Measurements from ENCODE around the gene OLFM1. TPM values are rescaled to one million over a fixed set of nuclear protein-coding genes. Genes with fewer than 3 reads are reported as not detected.

Gene OLFM1
- total RNA-seq, 1 donor from 2014 or later, result 0.96 TPM

- DNase-seq (ENCODE audit: low read depth), result no peak
- peaks cover 20% of the 10 kb centered on the region for H3K27me3 ChIP-seq (ENCODE audit: control insufficient read depth, insufficient read depth, low read length)
- TF ChIP-seq CTCF (IDR thresholded peaks at IDR 0.05; ENCODE audit: insufficient read depth, low read length, poor library complexity, severe bottlenecking), result no peak
- H3K36me3 ChIP-seq (ENCODE audit: control insufficient read depth, insufficient read depth, low read length), result no peaks in the 10 kb centered on the region
- no peak overlapping the region for H3K4me3 ChIP-seq (ENCODE audit: low read depth, low read length)
Measured at GRCh38 chr9:135074354-135075233, 12.9 kb upstream of the OLFM1 start.

- TF ChIP-seq CTCF (IDR thresholded peaks at IDR 0.05; ENCODE audit: insufficient read depth, low read length, poor library complexity, severe bottlenecking), result no peak
- DNase-seq (ENCODE audit: low read depth), result no peak
Measured at GRCh38 chr9:135075234-135076142, 12.0 kb upstream of the OLFM1 start.

GRCh38 chr9:135076143-135076875 is 11.2 kb upstream of the OLFM1 start:
- TF ChIP-seq CTCF (IDR thresholded peaks at IDR 0.05; ENCODE audit: insufficient read depth, low read length, poor library complexity, severe bottlenecking), result no peak
- no peak overlapping the region for H3K4me3 ChIP-seq (ENCODE audit: low read depth, low read length)
- no peaks in the 10 kb centered on the region for H3K36me3 ChIP-seq (ENCODE audit: control insufficient read depth, insufficient read depth, low read length)
- DNase-seq (ENCODE audit: low read depth), result no peak
- peaks cover 25% of the 10 kb centered on the region for H3K27me3 ChIP-seq (ENCODE audit: control insufficient read depth, insufficient read depth, low read length)

More at GRCh38 chr9:135075234-135076142, 12.0 kb upstream of the OLFM1 start:
- Histone ChIP-seq H3K36me3 (ENCODE audit: control insufficient read depth, insufficient read depth, low read length) (no peaks in the 10 kb centered on the region), H3K27me3 (ENCODE audit: control insufficient read depth, insufficient read depth, low read length) (peaks cover 21% of the 10 kb centered on the region), H3K4me3 (ENCODE audit: low read depth, low read length) (no peak overlapping the region)

- TF ChIP-seq CTCF (IDR thresholded peaks at IDR 0.05; ENCODE audit: insufficient read depth, low read length, poor library complexity, severe bottlenecking), result no peak
- no peaks in the 10 kb centered on the region for H3K36me3 ChIP-seq (ENCODE audit: control insufficient read depth, insufficient read depth, low read length)
- peaks cover 27% of the 10 kb centered on the region for H3K27me3 ChIP-seq (ENCODE audit: control insufficient read depth, insufficient read depth, low read length)
- H3K4me3 ChIP-seq (ENCODE audit: low read depth, low read length), result no peak overlapping the region
- DNase-seq (ENCODE audit: low read depth), result no peak
Measured at GRCh38 chr9:135076876-135077430, 10.5 kb upstream of the OLFM1 start.

GRCh38 chr9:135077497-135078200 is 9.8 kb upstream of the OLFM1 start:
- DNase-seq (ENCODE audit: low read depth), result no peak
- TF ChIP-seq CTCF (IDR thresholded peaks at IDR 0.05; ENCODE audit: insufficient read depth, low read length, poor library complexity, severe bottlenecking), result no peak
- H3K27me3 ChIP-seq (ENCODE audit: control insufficient read depth, insufficient read depth, low read length), result peaks cover 27% of the 10 kb centered on the region
- H3K36me3 ChIP-seq (ENCODE audit: control insufficient read depth, insufficient read depth, low read length), result no peaks in the 10 kb centered on the region
- H3K4me3 ChIP-seq (ENCODE audit: low read depth, low read length), result no peak overlapping the region
